WTC11 (cell line): ENCODE measurements around the gene TBC1D1. TPM values are rescaled to one million over a fixed set of nuclear protein-coding genes. Genes with fewer than 3 reads are reported as not detected.

Experiments used
- ATAC-seq: fragments of 200-7000 bp; cut with Tn5 transposase; 2 replicates; pipeline ENCODE4 v1.10.0; 2021; ENCODE audit warnings: mild to moderate bottlenecking, moderate library complexity
- CTCF ChIA-PET: fragments of 300-600 bp; sonication (Branson Sonifier 250); formaldehyde crosslinking; loops from one replicate; lab custom pipeline; 2021; ENCODE audit warnings: antibody characterized with exemption; lab: Charles Lee
- POLR2A ChIA-PET: fragments of 350-600 bp; sonication (Branson Sonifier 250); formaldehyde crosslinking; loops from one replicate; lab custom pipeline; 2021; ENCODE audit warnings: antibody characterized with exemption; lab: Charles Lee
- DNase-seq: peaks from one replicate; pipeline ENCODE4 v3.0.0; 2021; ENCODE audit warnings: low spot score
- H3K27ac Mint-ChIP-seq: 2 replicates; pipeline ENCODE4 v1.8.0; 2021; ENCODE audit warnings: mixed read lengths
- H3K27me3 Mint-ChIP-seq: 2 replicates; pipeline ENCODE4 v1.8.0; 2021; ENCODE audit warnings: low read depth, mild to moderate bottlenecking, moderate library complexity, mixed read lengths
- H3K36me3 Mint-ChIP-seq: 2 replicates; pipeline ENCODE4 v1.8.0; 2021; ENCODE audit warnings: mixed read lengths
- H3K4me1 Mint-ChIP-seq: 2 replicates; pipeline ENCODE4 v1.8.0; 2022; ENCODE audit warnings: mixed read lengths
- H3K4me3 Mint-ChIP-seq: 2 replicates; pipeline ENCODE4 v1.8.0; 2021; ENCODE audit warnings: mild to moderate bottlenecking, moderate library complexity, mixed read lengths
- H3K9me3 Mint-ChIP-seq: 2 replicates; pipeline ENCODE4 v1.8.0; 2021; ENCODE audit warnings: mixed read lengths
- E2F5 ChIP-seq: sonication (generic); formaldehyde crosslinking; IDR thresholded peaks from 2 replicates; pipeline ENCODE4 v1.8.1; 2022; ENCODE audit warnings: mild to moderate bottlenecking, moderate library complexity, missing genetic modification reagents
- HMGXB4 ChIP-seq: sonication (generic); formaldehyde crosslinking; IDR thresholded peaks from 2 replicates; pipeline ENCODE4 v1.8.1; 2023; ENCODE audit warnings: mild to moderate bottlenecking, moderate library complexity, missing genetic modification reagents
- JUN ChIP-seq: sonication (generic); formaldehyde crosslinking; IDR thresholded peaks from 2 replicates; pipeline ENCODE4 v1.8.0; 2023; ENCODE audit warnings: mild to moderate bottlenecking, missing genetic modification reagents
- KAT7 ChIP-seq: sonication (generic); formaldehyde crosslinking; IDR thresholded peaks from 2 replicates; pipeline ENCODE4 v1.8.1; 2023; ENCODE audit warnings: missing genetic modification reagents, mild to moderate bottlenecking, borderline replicate concordance
- MAX ChIP-seq: sonication (generic); formaldehyde crosslinking; IDR thresholded peaks from 2 replicates; pipeline ENCODE4 v1.8.0; 2022; ENCODE audit warnings: mild to moderate bottlenecking, missing genetic modification reagents
- MXD4 ChIP-seq: fragments of 250-450 bp; sonication (Bioruptor Pico); IDR thresholded peaks from 2 replicates; pipeline ENCODE4 v1.8.0; 2021; ENCODE audit warnings: mild to moderate bottlenecking, moderate library complexity, borderline replicate concordance
- NFYB ChIP-seq: sonication (generic); formaldehyde crosslinking; conservative IDR thresholded peaks from 2 replicates; pipeline ENCODE4 v1.8.0; 2022; ENCODE audit warnings: low read depth, missing genetic modification reagents
- NR2C2 ChIP-seq: sonication (generic); formaldehyde crosslinking; IDR thresholded peaks from 2 replicates; pipeline ENCODE4 v1.8.0; 2022; ENCODE audit warnings: mild to moderate bottlenecking, missing genetic modification reagents
- ZNF121 ChIP-seq: sonication (generic); formaldehyde crosslinking; IDR thresholded peaks from 2 replicates; pipeline ENCODE4 v1.8.0; 2023; ENCODE audit warnings: missing genetic modification reagents
- ZNF263 ChIP-seq: sonication (generic); formaldehyde crosslinking; IDR thresholded peaks from 2 replicates; pipeline ENCODE4 v1.8.1; 2022; ENCODE audit warnings: low read depth, mild to moderate bottlenecking, moderate library complexity, missing genetic modification reagents
- total RNA-seq: library from RNA; stranded (reverse); gene quantifications from 3 replicates; pipeline ENCODE4 v1.2.3, GENCODE V29; 2021
- TF ChIP-seq, protein P1 (sequence below): fragments of 250-450 bp; sonication (Bioruptor Pico); IDR thresholded peaks from 2 replicates; pipeline ENCODE4 v2.1.2; 2022; ENCODE audit warnings: mild to moderate bottlenecking, moderate library complexity
- TF ChIP-seq, protein P2 (sequence below): sonication (generic); formaldehyde crosslinking; IDR thresholded peaks from 2 replicates; pipeline ENCODE4 v1.8.1; 2023; ENCODE audit warnings: mild to moderate bottlenecking, missing genetic modification reagents
- TF ChIP-seq, protein P3 (sequence below): sonication (generic); formaldehyde crosslinking; IDR thresholded peaks from 2 replicates; pipeline ENCODE4 v1.8.1; 2022; ENCODE audit warnings: missing genetic modification reagents, borderline replicate concordance
- TF ChIP-seq, protein P4 (sequence below): sonication (generic); formaldehyde crosslinking; IDR thresholded peaks from 2 replicates; pipeline ENCODE4 v1.8.0; 2023; ENCODE audit warnings: missing genetic modification reagents
- TF ChIP-seq, protein P5 (sequence below): fragments of 250-450 bp; sonication (Bioruptor Pico); conservative IDR thresholded peaks from 2 replicates; pipeline ENCODE4 v1.9.0; 2021; ENCODE audit warnings: mild to moderate bottlenecking
- TF ChIP-seq, protein P6 (sequence below): sonication (generic); formaldehyde crosslinking; IDR thresholded peaks from 2 replicates; pipeline ENCODE4 v1.8.1; 2022; ENCODE audit warnings: mild to moderate bottlenecking, missing genetic modification reagents, moderate library complexity, borderline replicate concordance

Gene TBC1D1
- total RNA-seq, 1 experiment from 2014 or later: 134 TPM

DNA sequence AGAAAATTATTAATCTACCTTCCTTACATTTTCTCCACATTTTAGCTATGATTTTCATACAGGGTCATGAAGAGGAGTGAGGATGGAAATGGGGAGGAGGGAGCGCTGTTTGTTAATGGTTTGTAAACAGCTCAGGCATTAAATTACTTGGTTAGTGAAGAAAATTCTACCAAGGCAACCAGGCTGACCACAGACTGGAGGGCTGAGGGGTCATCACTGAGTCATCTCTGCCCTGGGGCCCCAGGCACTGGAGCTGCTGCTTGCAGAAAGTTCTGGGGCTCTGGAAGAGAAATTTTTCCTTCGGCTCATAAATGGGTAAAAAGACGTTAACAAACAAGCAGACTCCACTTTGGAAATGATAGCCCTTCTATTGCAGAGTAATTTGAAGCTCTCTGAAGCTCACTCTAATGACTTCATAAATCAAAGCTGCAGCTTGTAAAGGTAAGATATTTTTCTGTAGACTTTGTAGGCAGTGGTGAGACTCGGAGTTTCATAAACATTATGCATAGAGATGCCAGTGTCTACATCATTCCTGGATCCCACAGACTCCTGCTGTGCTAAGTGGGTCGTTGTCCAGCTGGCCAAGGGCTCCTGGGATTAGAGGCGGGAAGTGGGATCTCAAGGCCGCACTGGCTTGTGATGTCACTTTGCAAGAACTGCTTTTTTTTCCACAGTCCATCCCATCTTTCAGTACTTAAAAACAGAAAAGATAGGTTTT is 228.9 kb downstream of the TBC1D1 start:
- Mint-ChIP-seq H3K36me3 (peaks cover 30% of the 10 kb centered on the region), H3K9me3 (no peaks in the 10 kb centered on the region), H3K4me1 (peaks cover 43% of the 10 kb centered on the region), H3K4me3 (no peak overlapping the region)
- POLR2A ChIA-PET: no interaction called here
- TF ChIP-seq, protein P1, sequence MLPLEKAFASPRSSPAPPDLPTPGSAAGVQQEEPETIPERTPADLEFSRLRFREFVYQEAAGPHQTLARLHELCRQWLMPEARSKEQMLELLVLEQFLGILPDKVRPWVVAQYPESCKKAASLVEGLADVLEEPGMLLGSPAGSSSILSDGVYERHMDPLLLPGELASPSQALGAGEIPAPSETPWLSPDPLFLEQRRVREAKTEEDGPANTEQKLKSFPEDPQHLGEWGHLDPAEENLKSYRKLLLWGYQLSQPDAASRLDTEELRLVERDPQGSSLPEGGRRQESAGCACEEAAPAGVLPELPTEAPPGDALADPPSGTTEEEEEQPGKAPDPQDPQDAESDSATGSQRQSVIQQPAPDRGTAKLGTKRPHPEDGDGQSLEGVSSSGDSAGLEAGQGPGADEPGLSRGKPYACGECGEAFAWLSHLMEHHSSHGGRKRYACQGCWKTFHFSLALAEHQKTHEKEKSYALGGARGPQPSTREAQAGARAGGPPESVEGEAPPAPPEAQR (CRISPR knock-in tag): no peak
- TF ChIP-seq, protein P2, sequence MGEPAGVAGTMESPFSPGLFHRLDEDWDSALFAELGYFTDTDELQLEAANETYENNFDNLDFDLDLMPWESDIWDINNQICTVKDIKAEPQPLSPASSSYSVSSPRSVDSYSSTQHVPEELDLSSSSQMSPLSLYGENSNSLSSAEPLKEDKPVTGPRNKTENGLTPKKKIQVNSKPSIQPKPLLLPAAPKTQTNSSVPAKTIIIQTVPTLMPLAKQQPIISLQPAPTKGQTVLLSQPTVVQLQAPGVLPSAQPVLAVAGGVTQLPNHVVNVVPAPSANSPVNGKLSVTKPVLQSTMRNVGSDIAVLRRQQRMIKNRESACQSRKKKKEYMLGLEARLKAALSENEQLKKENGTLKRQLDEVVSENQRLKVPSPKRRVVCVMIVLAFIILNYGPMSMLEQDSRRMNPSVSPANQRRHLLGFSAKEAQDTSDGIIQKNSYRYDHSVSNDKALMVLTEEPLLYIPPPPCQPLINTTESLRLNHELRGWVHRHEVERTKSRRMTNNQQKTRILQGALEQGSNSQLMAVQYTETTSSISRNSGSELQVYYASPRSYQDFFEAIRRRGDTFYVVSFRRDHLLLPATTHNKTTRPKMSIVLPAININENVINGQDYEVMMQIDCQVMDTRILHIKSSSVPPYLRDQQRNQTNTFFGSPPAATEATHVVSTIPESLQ (CRISPR knock-in tag): no peak
- TF ChIP-seq, protein P3, sequence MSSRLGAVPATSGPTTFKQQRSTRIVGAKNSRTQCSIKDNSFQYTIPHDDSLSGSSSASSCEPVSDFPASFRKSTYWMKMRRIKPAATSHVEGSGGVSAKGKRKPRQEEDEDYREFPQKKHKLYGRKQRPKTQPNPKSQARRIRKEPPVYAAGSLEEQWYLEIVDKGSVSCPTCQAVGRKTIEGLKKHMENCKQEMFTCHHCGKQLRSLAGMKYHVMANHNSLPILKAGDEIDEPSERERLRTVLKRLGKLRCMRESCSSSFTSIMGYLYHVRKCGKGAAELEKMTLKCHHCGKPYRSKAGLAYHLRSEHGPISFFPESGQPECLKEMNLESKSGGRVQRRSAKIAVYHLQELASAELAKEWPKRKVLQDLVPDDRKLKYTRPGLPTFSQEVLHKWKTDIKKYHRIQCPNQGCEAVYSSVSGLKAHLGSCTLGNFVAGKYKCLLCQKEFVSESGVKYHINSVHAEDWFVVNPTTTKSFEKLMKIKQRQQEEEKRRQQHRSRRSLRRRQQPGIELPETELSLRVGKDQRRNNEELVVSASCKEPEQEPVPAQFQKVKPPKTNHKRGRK (CRISPR knock-in tag): no peak
- TF ChIP-seq ZNF121 (CRISPR knock-in tag) (no peak), ZNF263 (no peak), MXD4 (CRISPR knock-in tag) (no peak), KAT7 (CRISPR knock-in tag) (no peak), JUN (CRISPR knock-in tag) (no peak), NFYB (CRISPR knock-in tag) (no peak), E2F5 (no peak), HMGXB4 (CRISPR knock-in tag) (no peak), NR2C2 (CRISPR knock-in tag) (no peak), MAX (no peak)
- TF ChIP-seq, protein P4, sequence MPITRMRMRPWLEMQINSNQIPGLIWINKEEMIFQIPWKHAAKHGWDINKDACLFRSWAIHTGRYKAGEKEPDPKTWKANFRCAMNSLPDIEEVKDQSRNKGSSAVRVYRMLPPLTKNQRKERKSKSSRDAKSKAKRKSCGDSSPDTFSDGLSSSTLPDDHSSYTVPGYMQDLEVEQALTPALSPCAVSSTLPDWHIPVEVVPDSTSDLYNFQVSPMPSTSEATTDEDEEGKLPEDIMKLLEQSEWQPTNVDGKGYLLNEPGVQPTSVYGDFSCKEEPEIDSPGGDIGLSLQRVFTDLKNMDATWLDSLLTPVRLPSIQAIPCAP (CRISPR knock-in tag): no peak
- TF ChIP-seq, protein P5, sequence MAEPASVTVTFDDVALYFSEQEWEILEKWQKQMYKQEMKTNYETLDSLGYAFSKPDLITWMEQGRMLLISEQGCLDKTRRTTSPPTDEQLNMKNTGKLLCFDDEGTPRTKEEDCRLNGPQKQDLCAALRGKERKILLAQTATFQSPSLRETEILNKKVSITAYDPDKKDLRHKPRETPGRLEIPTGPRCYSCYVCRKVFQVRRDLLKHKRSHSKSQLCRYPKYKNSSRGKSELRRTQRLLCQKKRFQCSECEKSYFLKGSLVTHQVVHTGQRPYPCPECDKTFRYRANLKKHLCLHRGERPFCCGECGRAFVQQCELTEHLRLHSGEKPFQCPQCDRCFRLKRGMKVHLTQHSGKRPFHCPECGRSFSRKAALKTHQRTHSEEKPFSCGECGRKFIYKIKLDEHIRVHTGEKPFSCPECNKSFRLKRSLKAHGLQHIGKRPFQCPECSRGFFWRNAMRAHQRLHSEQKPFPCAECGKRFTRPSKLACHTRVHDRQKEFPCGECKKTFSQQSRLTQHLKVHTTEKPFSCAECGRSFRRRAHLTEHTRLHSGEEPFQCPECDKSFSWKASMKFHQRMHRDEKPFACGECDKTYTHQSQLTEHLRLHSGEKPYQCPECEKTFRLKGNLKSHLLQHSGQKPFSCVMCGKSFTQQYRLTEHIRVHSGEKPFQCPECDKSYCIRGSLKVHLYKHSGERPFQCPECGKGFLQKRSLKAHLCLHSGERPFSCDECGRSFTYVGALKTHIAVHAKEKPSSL: no peak
- TF ChIP-seq, protein P6, sequence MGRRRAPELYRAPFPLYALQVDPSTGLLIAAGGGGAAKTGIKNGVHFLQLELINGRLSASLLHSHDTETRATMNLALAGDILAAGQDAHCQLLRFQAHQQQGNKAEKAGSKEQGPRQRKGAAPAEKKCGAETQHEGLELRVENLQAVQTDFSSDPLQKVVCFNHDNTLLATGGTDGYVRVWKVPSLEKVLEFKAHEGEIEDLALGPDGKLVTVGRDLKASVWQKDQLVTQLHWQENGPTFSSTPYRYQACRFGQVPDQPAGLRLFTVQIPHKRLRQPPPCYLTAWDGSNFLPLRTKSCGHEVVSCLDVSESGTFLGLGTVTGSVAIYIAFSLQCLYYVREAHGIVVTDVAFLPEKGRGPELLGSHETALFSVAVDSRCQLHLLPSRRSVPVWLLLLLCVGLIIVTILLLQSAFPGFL (CRISPR knock-in tag): no peak
- TF ChIP-seq, all 79 proteins: peak for 0
- ATAC-seq (no peak), DNase-seq (no peak)
- CTCF ChIA-PET: interaction anchor here (0.8 to 2.2 kb wide), 2 partner anchors 8 to 51 kb away, joined by 3 to 8 read pairs; no protein-coding TSS in a partner anchor
- Mint-ChIP-seq H3K27ac (no peak overlapping the region), H3K27me3 (no peaks in the 10 kb centered on the region)
